SU-DHL-6 (cell line): ENCODE results near the gene DNASE1.
A peak's percentile ranks its signal among the peaks of the same experiment; 100 is the strongest.

Experiments
- H2AFZ ChIP-seq: fragments of 200-600 bp; sonication (generic); 2 replicates; pipeline ENCODE4 v1.6.1; 2014; ENCODE audit warnings: low read depth, mild to moderate bottlenecking, moderate library complexity, mixed read lengths, antibody characterized with exemption, low read length; ENCODE audit not compliant: severe bottlenecking
- H3F3A ChIP-seq: fragments of 200-600 bp; shearing (Covaris generic); 2 replicates; pipeline ENCODE4 v1.6.0; 2016; ENCODE audit warnings: antibody characterized with exemption, mild to moderate bottlenecking; ENCODE audit not compliant: insufficient read depth
- H3K27ac ChIP-seq: fragments of 200-600 bp; sonication (generic); 2 replicates; pipeline ENCODE4 v1.5.1; 2016; ENCODE audit warnings: low read depth, mild to moderate bottlenecking, low read length, moderate library complexity, mixed read lengths
- H3K27me3 ChIP-seq: fragments of 200-600 bp; sonication (generic), shearing (Covaris generic); 2 replicates; pipeline ENCODE4 v1.6.0; 2014; ENCODE audit warnings: mild to moderate bottlenecking, low read length
- H3K36me3 ChIP-seq: fragments of 200-600 bp; sonication (generic); 2 replicates; pipeline ENCODE4 v1.6.1; 2014; ENCODE audit warnings: mild to moderate bottlenecking, low read length, mixed read lengths
- H3K4me2 ChIP-seq: fragments of 300-600, 200-600 bp; shearing (Covaris generic), sonication (generic); 2 replicates; pipeline ENCODE4 v1.6.0; 2014; ENCODE audit warnings: low read length, low read depth, mild to moderate bottlenecking; ENCODE audit not compliant: poor library complexity, severe bottlenecking
- H3K4me3 ChIP-seq: fragments of 200-600 bp; sonication (generic); 2 replicates; pipeline ENCODE4 v1.5.1; 2014; ENCODE audit warnings: antibody characterized with exemption, low read length, mild to moderate bottlenecking, mixed read lengths; ENCODE audit not compliant: insufficient read depth, poor library complexity, severe bottlenecking
- H3K79me2 ChIP-seq: fragments of 200-600 bp; sonication (generic); 2 replicates; pipeline ENCODE4 v1.6.1; 2014; ENCODE audit warnings: mild to moderate bottlenecking, low read length, moderate library complexity; ENCODE audit not compliant: insufficient read depth
- H3K9ac ChIP-seq: fragments of 200-600 bp; sonication (generic); 2 replicates; pipeline ENCODE4 v1.7.0; 2014; ENCODE audit warnings: mild to moderate bottlenecking, low read length
- H3K9me2 ChIP-seq: fragments of 200-600 bp; sonication (generic); replicated peaks from 2 replicates; pipeline ENCODE4 v1.6.1; 2014; ENCODE audit warnings: low read length; ENCODE audit not compliant: insufficient read depth
- H3K9me3 ChIP-seq: fragments of 200-600 bp; sonication (generic); 2 replicates; pipeline ENCODE4 v1.6.1; 2014; ENCODE audit warnings: low read length, mixed read lengths; ENCODE audit not compliant: insufficient read depth
- H4K20me1 ChIP-seq: fragments of 200-600 bp; sonication (generic); 2 replicates; pipeline ENCODE4 v1.6.1; 2014; ENCODE audit warnings: low read depth, mild to moderate bottlenecking, antibody characterized with exemption, low read length, moderate library complexity, mixed read lengths
- CTCF ChIP-seq: fragments of 200-600 bp; sonication (generic); IDR thresholded peaks from one replicate; pipeline ENCODE4 v1.5.1; 2017; ENCODE audit warnings: antibody characterized with exemption, mild to moderate bottlenecking, low read length, moderate library complexity; ENCODE audit not compliant: insufficient read depth, poor library complexity, severe bottlenecking
- EZH2phosphoT487 ChIP-seq: fragments of 200-600 bp; sonication (generic), shearing (Covaris generic); conservative IDR thresholded peaks from 2 replicates; pipeline ENCODE4 v1.6.1; 2018; ENCODE audit warnings: mild to moderate bottlenecking, antibody characterized with exemption, low read length, moderate library complexity, mixed read lengths

DNASE1 gene

GRCh38 chr16:3618769-3619141 is 35.7 kb upstream of the DNASE1 start:
- Histone ChIP-seq H2AFZ (no peak overlapping the region), H3K9ac (peak overlapping the region; percentile 66), H3K27me3 (no peaks in the 10 kb centered on the region), H3K79me2 (peaks cover 81% of the 10 kb centered on the region), H3K27ac (peak overlapping the region; percentile 99), H3F3A (peaks cover 94% of the 10 kb centered on the region), H3K36me3 (peaks cover 12% of the 10 kb centered on the region), H3K9me2 (no peaks in the 10 kb centered on the region), H3K9me3 (no peaks in the 10 kb centered on the region), H3K4me3 (peak overlapping the region; percentile 14), H3K4me2 (peak overlapping the region; percentile 96), H4K20me1 (no peaks in the 10 kb centered on the region)
- TF ChIP-seq EZH2phosphoT487: no peak
- no peak for TF ChIP-seq CTCF

GRCh38 chr16:3623642-3624041 is 30.8 kb upstream of the DNASE1 start:
- TF ChIP-seq CTCF (no peak), EZH2phosphoT487 (no peak)
- Histone ChIP-seq H2AFZ (no peak overlapping the region), H3K9ac (peak overlapping the region; percentile 66), H3K27me3 (no peaks in the 10 kb centered on the region), H3K9me3 (no peaks in the 10 kb centered on the region), H3K36me3 (no peaks in the 10 kb centered on the region), H4K20me1 (no peaks in the 10 kb centered on the region), H3K9me2 (no peaks in the 10 kb centered on the region), H3K4me2 (peak overlapping the region; percentile 96), H3K4me3 (peak overlapping the region; percentile 44), H3K27ac (peak overlapping the region; percentile 99), H3K79me2 (peaks cover 58% of the 10 kb centered on the region), H3F3A (peaks cover 94% of the 10 kb centered on the region)

GRCh38 chr16:3625331-3625730 is 29.2 kb upstream of the DNASE1 start:
- Histone ChIP-seq H4K20me1 (no peaks in the 10 kb centered on the region), H3K36me3 (no peaks in the 10 kb centered on the region), H3K27ac (peak overlapping the region; percentile 99), H3F3A (peaks cover 85% of the 10 kb centered on the region), H3K27me3 (no peaks in the 10 kb centered on the region), H3K9me3 (no peaks in the 10 kb centered on the region), H3K79me2 (peaks cover 58% of the 10 kb centered on the region), H3K4me3 (peak overlapping the region; percentile 18), H3K9ac (peak overlapping the region; percentile 59), H2AFZ (no peak overlapping the region), H3K9me2 (no peaks in the 10 kb centered on the region), H3K4me2 (peak overlapping the region; percentile 96)
- TF ChIP-seq CTCF (no peak), EZH2phosphoT487 (no peak)
